OCI-LY7 (cell line): ENCODE data around the gene PMVK. TPM values are rescaled to one million over a fixed set of nuclear protein-coding genes. Genes with fewer than 3 reads are reported as not detected.

ENCODE experiments used
- BruUV-seq: library from RNA; stranded (reverse); fragments of 400-500 nt; replicated peaks from 2 replicates; lab custom pipeline; 2021; lab: Mats Ljungman, UMichigan
- CTCF ChIA-PET: fragments of 300-600 bp; sonication (Branson Sonifier 250); formaldehyde crosslinking; loops from one replicate; lab custom pipeline; 2022; ENCODE audit warnings: antibody characterized with exemption; ENCODE audit not compliant: unreplicated experiment; lab: Charles Lee
- POLR2A ChIA-PET: fragments of 300-600 bp; sonication (Branson Sonifier 250); formaldehyde crosslinking; loops from one replicate; lab custom pipeline; 2022; ENCODE audit warnings: antibody characterized with exemption; lab: Charles Lee
- DNase-seq: peaks from one replicate; pipeline ENCODE4 v3.0.0-alpha.2; 2015; ENCODE audit warnings: low spot score
- H2AFZ ChIP-seq: fragments of 200-600 bp; sonication (generic), shearing (Covaris generic); 2 replicates; pipeline ENCODE4 v1.6.1; 2014; ENCODE audit warnings: mild to moderate bottlenecking, antibody characterized with exemption, low read length, moderate library complexity
- H3K27ac ChIP-seq: fragments of 200-600 bp; sonication (generic); 2 replicates; pipeline ENCODE4 v1.5.1; 2014; ENCODE audit warnings: mixed run types, low read depth, mild to moderate bottlenecking, moderate library complexity, low read length, inconsistent platforms; ENCODE audit not compliant: poor library complexity, severe bottlenecking
- H3K36me3 ChIP-seq: fragments of 200-600 bp; sonication (generic); 2 replicates; pipeline ENCODE4 v1.6.1; 2014; ENCODE audit warnings: mild to moderate bottlenecking, antibody characterized with exemption, low read length, moderate library complexity, mixed read lengths; ENCODE audit not compliant: insufficient read depth
- H3K4me1 ChIP-seq: fragments of 200-600 bp; sonication (generic); 2 replicates; pipeline ENCODE4 v1.5.1; 2014; ENCODE audit warnings: mild to moderate bottlenecking, low read length; ENCODE audit not compliant: insufficient read depth, poor library complexity, severe bottlenecking
- H3K4me2 ChIP-seq: fragments of 200-600 bp; sonication (generic); 2 replicates; pipeline ENCODE4 v1.6.1; 2014; ENCODE audit warnings: mild to moderate bottlenecking, low read length
- H3K4me3 ChIP-seq: fragments of 200-600 bp; sonication (generic); 2 replicates; pipeline ENCODE4 v1.5.1; 2014; ENCODE audit warnings: mild to moderate bottlenecking, low read depth, low read length; ENCODE audit not compliant: poor library complexity, severe bottlenecking
- H3K79me2 ChIP-seq: fragments of 200-600 bp; sonication (generic); 2 replicates; pipeline ENCODE4 v1.6.1; 2016; ENCODE audit warnings: low read depth, mild to moderate bottlenecking, low read length, moderate library complexity, mixed read lengths; ENCODE audit not compliant: insufficient read depth
- H3K9me2 ChIP-seq: fragments of 200-600 bp; sonication (generic); 2 replicates; pipeline ENCODE4 v1.6.1; 2016; ENCODE audit warnings: mild to moderate bottlenecking, low read length, mixed read lengths; ENCODE audit not compliant: insufficient read depth
- H3K9me3 ChIP-seq: fragments of 200-600 bp; sonication (generic); 2 replicates; pipeline ENCODE4 v1.6.1; 2014; ENCODE audit warnings: mild to moderate bottlenecking, mixed run types, low read length, mixed read lengths
- H4K20me1 ChIP-seq: fragments of 200-600 bp; sonication (generic); 2 replicates; pipeline ENCODE4 v1.6.1; 2014; ENCODE audit warnings: mild to moderate bottlenecking, antibody characterized with exemption, low read length, moderate library complexity, mixed read lengths; ENCODE audit not compliant: insufficient read depth
- EZH2phosphoT487 ChIP-seq: fragments of 200-600 bp; sonication (generic); IDR thresholded peaks from 2 replicates; pipeline ENCODE4 v1.6.1; 2018; ENCODE audit warnings: low read depth, borderline replicate concordance, mild to moderate bottlenecking, mixed run types, antibody characterized with exemption, low read length, moderate library complexity, mixed read lengths
- intact Hi-C: fragments of 100-400 bp; cut with micrococcal nuclease; formaldehyde crosslinking; loops from one replicate; pipeline ENCODE4 v1.10.0; 2022; ENCODE audit not compliant: unreplicated experiment
- total RNA-seq, 2 experiments: library from RNA; depleted of rRNA in 1 of 2; stranded (reverse); fragments of >200 nt in 1 of 2; shearing (Covaris generic) in 1 of 2; gene quantifications; 2 replicates each; pipeline ENCODE4 v1.2.3, GENCODE V29; 2014 to 2022
- TF ChIP-seq, protein P1 (sequence below): fragments of 200-600 bp; sonication (generic); conservative IDR thresholded peaks from 2 replicates; pipeline ENCODE4 v1.5.1; 2014; ENCODE audit warnings: mild to moderate bottlenecking, antibody characterized with exemption, low read length, moderate library complexity, mixed read lengths

Gene PMVK
- total RNA-seq, 2 experiments from 2014 or later, result 16.3 to 54.0 TPM

DNA sequence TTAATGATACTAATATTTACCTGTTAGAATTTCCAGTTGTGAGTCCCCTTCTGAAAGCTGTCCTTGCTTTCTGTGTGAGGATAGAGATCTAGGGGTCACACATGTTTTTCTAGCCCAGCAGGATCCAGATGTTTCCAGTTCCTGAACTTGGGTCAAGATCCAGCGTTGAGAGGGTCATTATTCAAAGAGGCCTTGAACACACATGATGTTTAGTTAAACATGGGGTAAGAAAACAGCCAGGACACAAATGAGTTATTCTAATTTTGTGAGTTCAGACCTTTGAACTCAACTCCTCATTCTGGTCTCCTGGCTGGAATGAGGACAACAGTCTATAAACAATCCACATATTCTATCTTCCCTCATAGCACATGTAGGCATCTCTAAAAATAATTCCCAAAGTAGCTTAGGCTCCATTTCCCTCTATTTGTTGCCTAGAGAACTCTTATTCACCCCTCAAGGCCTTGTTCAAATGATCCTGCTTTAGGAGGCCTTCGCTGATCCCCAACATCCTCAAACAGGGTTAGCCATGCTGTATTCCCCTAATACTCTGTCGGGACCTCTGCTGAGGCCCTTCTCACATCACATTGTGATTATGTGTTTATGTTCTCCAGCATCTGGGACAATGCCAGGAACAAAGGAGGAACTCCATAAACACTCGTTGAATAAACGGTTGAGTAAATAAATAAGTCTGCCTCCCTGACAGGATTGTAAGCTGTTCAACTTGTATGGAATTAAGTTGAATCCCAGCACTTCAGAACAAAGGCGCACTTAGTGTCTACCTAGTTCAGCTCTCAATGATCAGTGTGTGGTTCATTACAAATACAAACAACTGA lies 51.4 kb downstream of the PMVK start:
- BruUV-seq, result no TSS peak
- intact Hi-C loops, result no loop called here
- Histone ChIP-seq H3K9me3 (no peaks in the 10 kb centered on the region), H3K79me2 (no peaks in the 10 kb centered on the region), H3K4me3 (no peak overlapping the region), H4K20me1 (no peaks in the 10 kb centered on the region), H3K27ac (no peak overlapping the region), H3K36me3 (no peaks in the 10 kb centered on the region), H2AFZ (no peak overlapping the region), H3K4me1 (peaks cover 11% of the 10 kb centered on the region), H3K4me2 (no peak overlapping the region), H3K9me2 (no peaks in the 10 kb centered on the region)
- ChIA-PET POLR2A (interaction anchor here (1.4 kb wide), 1 partner anchor 56 kb away, joined by 3 read pairs; no protein-coding TSS in a partner anchor), CTCF (no interaction called here)
- no peak for DNase-seq
- TF ChIP-seq, protein P1, sequence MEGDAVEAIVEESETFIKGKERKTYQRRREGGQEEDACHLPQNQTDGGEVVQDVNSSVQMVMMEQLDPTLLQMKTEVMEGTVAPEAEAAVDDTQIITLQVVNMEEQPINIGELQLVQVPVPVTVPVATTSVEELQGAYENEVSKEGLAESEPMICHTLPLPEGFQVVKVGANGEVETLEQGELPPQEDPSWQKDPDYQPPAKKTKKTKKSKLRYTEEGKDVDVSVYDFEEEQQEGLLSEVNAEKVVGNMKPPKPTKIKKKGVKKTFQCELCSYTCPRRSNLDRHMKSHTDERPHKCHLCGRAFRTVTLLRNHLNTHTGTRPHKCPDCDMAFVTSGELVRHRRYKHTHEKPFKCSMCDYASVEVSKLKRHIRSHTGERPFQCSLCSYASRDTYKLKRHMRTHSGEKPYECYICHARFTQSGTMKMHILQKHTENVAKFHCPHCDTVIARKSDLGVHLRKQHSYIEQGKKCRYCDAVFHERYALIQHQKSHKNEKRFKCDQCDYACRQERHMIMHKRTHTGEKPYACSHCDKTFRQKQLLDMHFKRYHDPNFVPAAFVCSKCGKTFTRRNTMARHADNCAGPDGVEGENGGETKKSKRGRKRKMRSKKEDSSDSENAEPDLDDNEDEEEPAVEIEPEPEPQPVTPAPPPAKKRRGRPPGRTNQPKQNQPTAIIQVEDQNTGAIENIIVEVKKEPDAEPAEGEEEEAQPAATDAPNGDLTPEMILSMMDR, result no peak
- TF ChIP-seq EZH2phosphoT487, result no peak

DNA sequence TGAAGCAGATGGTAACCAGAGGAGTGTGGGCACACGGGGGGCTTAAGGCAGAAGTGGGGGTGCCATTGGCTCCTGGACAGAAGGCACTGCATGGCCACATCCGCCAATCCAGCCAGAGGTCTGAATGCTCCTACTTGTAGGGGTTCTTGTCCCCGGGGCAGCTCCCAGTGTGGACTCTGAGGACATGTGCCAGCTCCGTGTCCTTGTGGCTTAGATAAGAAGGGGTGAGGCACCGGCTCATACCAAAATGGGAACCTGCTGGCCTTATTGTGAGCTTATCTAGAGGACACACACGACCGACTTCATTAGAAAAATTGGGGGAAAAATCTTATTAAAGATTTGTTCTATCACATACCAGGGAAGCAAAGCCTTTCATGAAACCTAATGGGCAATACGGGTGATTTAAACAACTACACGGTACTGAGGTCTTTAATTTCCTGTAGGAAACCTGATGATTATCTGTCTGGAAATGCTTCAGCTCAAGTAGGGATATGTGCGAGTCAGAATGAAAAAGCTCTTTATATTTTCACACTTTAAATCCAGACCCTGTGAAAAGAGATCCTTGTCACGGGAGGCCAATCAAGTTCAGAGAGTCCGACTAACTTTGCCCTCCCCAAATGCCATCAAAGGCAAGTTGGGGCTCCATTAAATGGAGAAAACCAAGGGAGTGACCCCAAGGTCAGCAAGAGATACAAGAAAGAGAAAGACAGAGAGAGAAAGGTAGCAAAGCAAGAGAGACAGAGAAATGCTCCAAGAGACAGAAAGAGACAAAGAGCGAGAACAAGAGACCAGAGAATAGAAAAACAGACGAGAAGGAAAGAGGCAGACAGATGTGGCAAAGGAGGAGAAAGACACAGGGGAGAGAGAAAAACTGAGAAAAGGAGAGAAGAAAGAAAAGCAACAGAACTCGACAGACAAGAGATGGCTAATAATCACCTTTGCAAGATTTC lies 52.3 kb downstream of the PMVK start:
- CTCF ChIA-PET, result no interaction called here
- BruUV-seq, result no TSS peak
- TF ChIP-seq, protein P1, result no peak
- no peak for TF ChIP-seq EZH2phosphoT487

More for the DNA sequence above, 52.3 kb downstream of the PMVK start:
- no peak for DNase-seq
- intact Hi-C loops, result no loop called here
- H3K4me1 ChIP-seq, result peaks cover 11% of the 10 kb centered on the region
- H4K20me1 ChIP-seq, result no peaks in the 10 kb centered on the region
- H3K9me2 ChIP-seq, result no peaks in the 10 kb centered on the region
- no peak overlapping the region for H3K4me2 ChIP-seq
- H3K27ac ChIP-seq, result no peak overlapping the region
- H3K36me3 ChIP-seq, result no peaks in the 10 kb centered on the region
- no peak overlapping the region for H2AFZ ChIP-seq
- no peaks in the 10 kb centered on the region for H3K79me2 ChIP-seq
- no peaks in the 10 kb centered on the region for H3K9me3 ChIP-seq
- POLR2A ChIA-PET, result interaction anchor here (1.4 kb wide), 1 partner anchor 57 kb away, joined by 3 read pairs; no protein-coding TSS in a partner anchor
- H3K4me3 ChIP-seq, result no peak overlapping the region
